Measurements from ENCODE around the gene MYO5B.

DNA sequence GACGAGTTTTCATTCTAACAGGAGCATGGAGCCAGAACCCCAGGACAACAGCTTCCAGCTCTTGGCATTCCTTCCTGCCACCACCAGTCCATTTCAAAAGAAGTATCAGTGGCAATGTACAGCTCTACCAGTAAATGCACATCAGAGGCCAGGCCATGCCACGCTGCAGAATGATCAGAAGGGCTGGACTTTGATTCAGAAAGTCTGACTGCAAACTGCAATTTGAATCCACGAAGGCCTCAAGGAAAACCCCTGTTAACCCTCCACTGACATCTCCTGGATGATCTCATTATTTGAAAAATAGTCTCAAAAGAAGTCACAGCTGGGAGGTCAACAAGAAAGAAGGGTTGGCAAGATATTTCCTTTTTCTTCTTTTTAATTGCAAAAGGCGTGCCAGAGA lies 119.2 kb downstream of the MYO5B start:
- TF ChIP-seq, protein P1, sequence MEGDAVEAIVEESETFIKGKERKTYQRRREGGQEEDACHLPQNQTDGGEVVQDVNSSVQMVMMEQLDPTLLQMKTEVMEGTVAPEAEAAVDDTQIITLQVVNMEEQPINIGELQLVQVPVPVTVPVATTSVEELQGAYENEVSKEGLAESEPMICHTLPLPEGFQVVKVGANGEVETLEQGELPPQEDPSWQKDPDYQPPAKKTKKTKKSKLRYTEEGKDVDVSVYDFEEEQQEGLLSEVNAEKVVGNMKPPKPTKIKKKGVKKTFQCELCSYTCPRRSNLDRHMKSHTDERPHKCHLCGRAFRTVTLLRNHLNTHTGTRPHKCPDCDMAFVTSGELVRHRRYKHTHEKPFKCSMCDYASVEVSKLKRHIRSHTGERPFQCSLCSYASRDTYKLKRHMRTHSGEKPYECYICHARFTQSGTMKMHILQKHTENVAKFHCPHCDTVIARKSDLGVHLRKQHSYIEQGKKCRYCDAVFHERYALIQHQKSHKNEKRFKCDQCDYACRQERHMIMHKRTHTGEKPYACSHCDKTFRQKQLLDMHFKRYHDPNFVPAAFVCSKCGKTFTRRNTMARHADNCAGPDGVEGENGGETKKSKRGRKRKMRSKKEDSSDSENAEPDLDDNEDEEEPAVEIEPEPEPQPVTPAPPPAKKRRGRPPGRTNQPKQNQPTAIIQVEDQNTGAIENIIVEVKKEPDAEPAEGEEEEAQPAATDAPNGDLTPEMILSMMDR (IDR thresholded peaks at IDR 0.05) = no peak
- TF ChIP-seq POLR2A (IDR thresholded peaks at IDR 0.05; ENCODE audit: low read depth) (no peak), EP300 (IDR thresholded peaks at IDR 0.05) (no peak)

Measured in esophagus muscularis mucosa (tissue), 4 donors.